ENCODE data around the gene ABCB6.

The ABCB6 gene

DNA sequence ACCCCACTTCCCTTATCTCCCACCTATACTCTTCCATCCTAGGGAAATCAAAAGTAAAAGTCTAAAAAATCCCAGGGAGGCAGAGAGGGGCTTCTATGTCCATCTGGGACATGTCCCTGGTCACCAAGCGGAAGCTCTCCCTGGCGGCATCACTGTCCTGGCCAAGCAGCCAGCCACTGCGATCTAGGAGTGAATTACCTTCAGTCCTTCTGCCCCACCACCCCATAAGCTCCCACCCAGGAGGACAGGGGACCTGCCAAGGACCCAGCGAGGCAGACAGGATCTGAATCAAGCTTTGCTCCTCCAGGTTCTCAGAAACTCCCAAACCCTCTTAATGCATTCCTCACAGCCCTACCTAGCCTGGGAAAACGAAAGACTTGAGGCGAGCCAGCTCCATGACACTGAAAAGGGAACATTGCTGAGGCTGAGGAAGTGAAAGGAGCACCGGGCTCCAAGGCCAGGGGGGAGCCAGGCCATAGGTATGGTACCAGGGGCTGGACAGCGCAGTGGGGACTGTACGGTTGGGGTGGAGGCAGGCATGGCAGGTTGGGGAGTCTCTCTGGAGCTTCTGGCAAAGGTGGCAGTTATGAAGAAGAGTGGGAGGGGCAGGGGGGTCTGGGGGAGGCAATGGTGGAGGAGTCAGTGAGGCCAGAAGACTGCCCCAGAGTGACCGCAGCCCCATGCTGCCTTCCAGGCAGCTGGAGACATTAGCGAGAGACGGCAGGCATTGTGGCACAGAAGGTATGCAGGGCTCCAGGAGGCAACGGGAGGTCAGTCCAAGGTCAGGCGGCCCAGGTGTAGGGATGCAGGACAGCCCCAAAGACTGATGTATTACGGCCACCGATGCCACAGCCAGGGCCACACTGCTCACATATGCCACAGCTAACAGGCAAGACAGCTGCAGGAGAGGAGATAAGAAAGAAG is 46.3 kb downstream of the ABCB6 start:
- POLR2A ChIA-PET, result interaction anchor here (1.1 kb wide), 1 partner anchor 57 kb away, joined by 4 read pairs; the partner anchor contains the start of genes ANKZF1 and ATG9A
- Histone ChIP-seq H3K27ac (ENCODE audit: extremely low read depth, low read depth, low read length) (no peak overlapping the region), H3K4me1 (ENCODE audit: control insufficient read depth, insufficient read depth, low read length) (0 out of 2 replicates have a peak, but pooled peaks cover 4% of the 10 kb centered on the region), H3K9me3 (ENCODE audit: control insufficient read depth, insufficient read depth, low read depth, low read length) (no peaks in the 10 kb centered on the region), H3K4me3 (ENCODE audit: low read depth, low read length) (no peak overlapping the region), H3K36me3 (ENCODE audit: control insufficient read depth in 2 of 2, insufficient read depth in 1 of 2, low read length in 2 of 2) (peaks cover 4 to 36% of the 10 kb centered on the region in 2 experiments; a peak in 2 of 3 replicates)
- CTCF ChIA-PET, result interaction anchor here (0.5 to 8.4 kb wide), 12 partner anchors 9 to 339 kb away, joined by 3 to 101 read pairs (median 6); partner anchors contain the start of genes ABCB6 and NHEJ1
- TF ChIP-seq, protein P1, sequence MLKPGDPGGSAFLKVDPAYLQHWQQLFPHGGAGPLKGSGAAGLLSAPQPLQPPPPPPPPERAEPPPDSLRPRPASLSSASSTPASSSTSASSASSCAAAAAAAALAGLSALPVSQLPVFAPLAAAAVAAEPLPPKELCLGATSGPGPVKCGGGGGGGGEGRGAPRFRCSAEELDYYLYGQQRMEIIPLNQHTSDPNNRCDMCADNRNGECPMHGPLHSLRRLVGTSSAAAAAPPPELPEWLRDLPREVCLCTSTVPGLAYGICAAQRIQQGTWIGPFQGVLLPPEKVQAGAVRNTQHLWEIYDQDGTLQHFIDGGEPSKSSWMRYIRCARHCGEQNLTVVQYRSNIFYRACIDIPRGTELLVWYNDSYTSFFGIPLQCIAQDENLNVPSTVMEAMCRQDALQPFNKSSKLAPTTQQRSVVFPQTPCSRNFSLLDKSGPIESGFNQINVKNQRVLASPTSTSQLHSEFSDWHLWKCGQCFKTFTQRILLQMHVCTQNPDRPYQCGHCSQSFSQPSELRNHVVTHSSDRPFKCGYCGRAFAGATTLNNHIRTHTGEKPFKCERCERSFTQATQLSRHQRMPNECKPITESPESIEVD (tag by site-specific recombination; IDR thresholded peaks at IDR 0.05), result no peak
- TF ChIP-seq, protein P2, sequence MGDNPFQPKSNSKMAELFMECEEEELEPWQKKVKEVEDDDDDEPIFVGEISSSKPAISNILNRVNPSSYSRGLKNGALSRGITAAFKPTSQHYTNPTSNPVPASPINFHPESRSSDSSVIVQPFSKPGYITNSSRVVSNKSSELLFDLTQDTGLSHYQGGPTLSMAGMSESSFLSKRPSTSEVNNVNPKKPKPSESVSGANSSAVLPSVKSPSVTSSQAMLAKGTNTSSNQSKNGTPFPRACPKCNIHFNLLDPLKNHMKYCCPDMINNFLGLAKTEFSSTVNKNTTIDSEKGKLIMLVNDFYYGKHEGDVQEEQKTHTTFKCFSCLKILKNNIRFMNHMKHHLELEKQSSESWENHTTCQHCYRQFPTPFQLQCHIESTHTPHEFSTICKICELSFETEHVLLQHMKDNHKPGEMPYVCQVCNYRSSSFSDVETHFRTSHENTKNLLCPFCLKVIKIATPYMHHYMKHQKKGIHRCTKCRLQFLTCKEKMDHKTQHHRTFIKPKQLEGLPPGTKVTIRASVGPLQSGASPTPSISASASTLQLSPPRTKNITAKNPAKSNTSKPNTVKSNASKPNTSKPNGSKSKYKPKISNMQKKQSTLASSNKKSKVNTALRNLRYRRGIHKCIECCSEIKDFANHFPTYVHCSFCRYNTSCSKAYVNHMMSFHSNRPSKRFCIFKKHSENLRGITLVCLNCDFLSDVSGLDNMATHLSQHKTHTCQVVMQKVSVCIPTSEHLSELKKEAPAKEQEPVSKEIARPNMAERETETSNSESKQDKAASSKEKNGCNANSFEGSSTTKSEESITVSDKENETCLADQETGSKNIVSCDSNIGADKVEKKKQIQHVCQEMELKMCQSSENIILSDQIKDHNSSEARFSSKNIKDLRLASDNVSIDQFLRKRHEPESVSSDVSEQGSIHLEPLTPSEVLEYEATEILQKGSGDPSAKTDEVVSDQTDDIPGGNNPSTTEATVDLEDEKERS (tag by site-specific recombination; IDR thresholded peaks at IDR 0.05), result no peak
- TF ChIP-seq KLF1 (tag by site-specific recombination; IDR thresholded peaks at IDR 0.05) (no peak), GLI4 (tag by site-specific recombination; IDR thresholded peaks at IDR 0.05) (no peak), ZNF654 (tag by site-specific recombination; IDR thresholded peaks at IDR 0.05; ENCODE audit: low read depth) (no peak), ZNF473 (tag by site-specific recombination; IDR thresholded peaks at IDR 0.05) (no peak), ZNF558 (tag by site-specific recombination; IDR thresholded peaks at IDR 0.05) (no peak), ZSCAN18 (tag by site-specific recombination; IDR thresholded peaks at IDR 0.05) (no peak), ZNF768 (tag by site-specific recombination; IDR thresholded peaks at IDR 0.05) (no peak), ZNF501 (tag by site-specific recombination; IDR thresholded peaks at IDR 0.05) (no peak), ZNF544 (tag by site-specific recombination; IDR thresholded peaks at IDR 0.05) (no peak), SALL2 (tag by site-specific recombination; IDR thresholded peaks at IDR 0.05; ENCODE audit: borderline replicate concordance) (no peak), ZNF26 (tag by site-specific recombination; IDR thresholded peaks at IDR 0.05) (no peak)

DNA sequence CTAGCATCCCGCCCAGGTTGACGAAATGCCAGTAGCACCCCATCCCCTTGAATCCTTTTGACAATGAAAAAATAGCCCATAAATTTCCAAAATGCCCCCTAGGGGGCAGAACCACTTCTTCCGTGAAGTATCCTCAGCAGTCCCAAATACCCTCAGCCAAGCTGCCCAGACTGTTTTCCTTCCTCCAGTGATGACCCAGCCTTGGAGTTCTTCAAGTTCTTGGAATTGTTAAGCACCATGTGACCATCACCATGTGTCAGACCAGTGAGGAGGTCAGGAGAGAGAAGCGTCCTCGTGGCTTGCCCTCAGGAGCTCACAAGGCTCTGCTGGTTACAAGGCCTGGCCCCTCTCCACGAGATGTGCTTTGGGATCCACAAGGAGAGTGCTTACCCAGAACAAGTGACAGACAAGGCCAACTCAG is 47.5 kb downstream of the ABCB6 start:
- Histone ChIP-seq H3K36me3 (ENCODE audit: control insufficient read depth in 2 of 2, insufficient read depth in 1 of 2, low read length in 2 of 2) (peaks cover 4 to 36% of the 10 kb centered on the region in 2 experiments; a peak in 2 of 3 replicates), H3K4me1 (ENCODE audit: control insufficient read depth, insufficient read depth, low read length) (0 out of 2 replicates have a peak, but pooled peaks cover 4% of the 10 kb centered on the region), H3K9me3 (ENCODE audit: control insufficient read depth, insufficient read depth, low read depth, low read length) (no peaks in the 10 kb centered on the region), H3K27ac (ENCODE audit: extremely low read depth, low read depth, low read length) (no peak overlapping the region), H3K4me3 (ENCODE audit: low read depth, low read length) (no peak overlapping the region)
- TF ChIP-seq ZNF660 (tag by site-specific recombination; IDR thresholded peaks at IDR 0.05) (peak; percentile 84), ZNF658 (tag by site-specific recombination; IDR thresholded peaks at IDR 0.05) (no peak), ZNF654 (tag by site-specific recombination; IDR thresholded peaks at IDR 0.05; ENCODE audit: low read depth) (peak; percentile 35; the same call in 1 of the 2 replicates)
- TF ChIP-seq, protein P3, sequence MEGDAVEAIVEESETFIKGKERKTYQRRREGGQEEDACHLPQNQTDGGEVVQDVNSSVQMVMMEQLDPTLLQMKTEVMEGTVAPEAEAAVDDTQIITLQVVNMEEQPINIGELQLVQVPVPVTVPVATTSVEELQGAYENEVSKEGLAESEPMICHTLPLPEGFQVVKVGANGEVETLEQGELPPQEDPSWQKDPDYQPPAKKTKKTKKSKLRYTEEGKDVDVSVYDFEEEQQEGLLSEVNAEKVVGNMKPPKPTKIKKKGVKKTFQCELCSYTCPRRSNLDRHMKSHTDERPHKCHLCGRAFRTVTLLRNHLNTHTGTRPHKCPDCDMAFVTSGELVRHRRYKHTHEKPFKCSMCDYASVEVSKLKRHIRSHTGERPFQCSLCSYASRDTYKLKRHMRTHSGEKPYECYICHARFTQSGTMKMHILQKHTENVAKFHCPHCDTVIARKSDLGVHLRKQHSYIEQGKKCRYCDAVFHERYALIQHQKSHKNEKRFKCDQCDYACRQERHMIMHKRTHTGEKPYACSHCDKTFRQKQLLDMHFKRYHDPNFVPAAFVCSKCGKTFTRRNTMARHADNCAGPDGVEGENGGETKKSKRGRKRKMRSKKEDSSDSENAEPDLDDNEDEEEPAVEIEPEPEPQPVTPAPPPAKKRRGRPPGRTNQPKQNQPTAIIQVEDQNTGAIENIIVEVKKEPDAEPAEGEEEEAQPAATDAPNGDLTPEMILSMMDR (tag by site-specific recombination; IDR thresholded peaks at IDR 0.05), result peak; percentile 28; the same call in 1 of the 2 replicates
- TF ChIP-seq, protein P4, sequence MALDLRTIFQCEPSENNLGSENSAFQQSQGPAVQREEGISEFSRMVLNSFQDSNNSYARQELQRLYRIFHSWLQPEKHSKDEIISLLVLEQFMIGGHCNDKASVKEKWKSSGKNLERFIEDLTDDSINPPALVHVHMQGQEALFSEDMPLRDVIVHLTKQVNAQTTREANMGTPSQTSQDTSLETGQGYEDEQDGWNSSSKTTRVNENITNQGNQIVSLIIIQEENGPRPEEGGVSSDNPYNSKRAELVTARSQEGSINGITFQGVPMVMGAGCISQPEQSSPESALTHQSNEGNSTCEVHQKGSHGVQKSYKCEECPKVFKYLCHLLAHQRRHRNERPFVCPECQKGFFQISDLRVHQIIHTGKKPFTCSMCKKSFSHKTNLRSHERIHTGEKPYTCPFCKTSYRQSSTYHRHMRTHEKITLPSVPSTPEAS (tag by site-specific recombination; IDR thresholded peaks at IDR 0.05), result no peak
- POLR2A ChIA-PET, result interaction anchor here (0.9 to 1.1 kb wide), 2 partner anchors 35 to 58 kb away, joined by 3 to 4 read pairs; partner anchors contain the start of genes ANKZF1, ATG9A and ZFAND2B
- CTCF ChIA-PET, result interaction anchor here (0.6 to 8.4 kb wide), 27 partner anchors 9 to 1201 kb away, joined by 3 to 101 read pairs (median 4); partner anchors contain the start of genes ABCB6, ANKZF1 and NHEJ1
